ENCODE results near the gene SLC12A9.

DNA sequence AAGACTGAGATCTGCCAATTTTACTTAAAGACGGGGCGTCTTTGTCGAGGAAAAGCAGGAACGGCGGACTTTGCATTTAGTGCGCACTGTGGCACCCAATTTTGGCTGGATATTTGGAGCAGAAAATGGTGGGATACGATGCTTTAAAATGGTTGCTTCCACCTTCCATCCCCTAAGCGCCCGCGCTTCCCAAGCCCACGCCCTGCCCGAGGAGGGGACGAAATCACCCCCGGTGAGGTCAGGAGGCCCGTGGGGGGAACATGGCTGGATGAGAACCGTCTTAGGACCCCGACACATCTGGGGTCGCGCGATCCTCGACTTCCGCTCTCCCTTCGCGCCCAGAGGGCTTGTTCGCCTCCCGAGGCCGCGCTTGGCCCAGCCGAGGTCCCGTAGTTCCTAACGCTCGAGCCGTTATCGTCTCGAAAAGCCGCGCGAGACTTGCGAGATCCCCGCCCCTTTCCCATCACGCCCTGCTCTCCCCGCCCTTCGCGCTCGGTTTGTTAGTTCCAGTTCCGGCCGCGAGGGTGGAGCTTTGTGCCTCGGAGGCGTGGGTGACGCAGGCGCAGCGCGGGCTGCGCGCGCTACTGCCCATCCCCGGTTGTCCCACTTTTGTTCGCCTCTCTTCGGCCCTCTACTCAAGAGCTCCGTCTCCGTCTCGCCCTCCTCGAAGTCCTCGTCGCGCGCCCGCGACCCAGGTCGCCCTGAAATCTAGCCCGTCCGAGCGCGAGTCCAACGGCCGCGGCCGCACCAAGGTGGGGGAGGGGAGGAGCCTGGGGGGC is 22.3 kb downstream of the SLC12A9 start, which contains the start of gene SRRT:
- TF ChIP-seq, protein P1, sequence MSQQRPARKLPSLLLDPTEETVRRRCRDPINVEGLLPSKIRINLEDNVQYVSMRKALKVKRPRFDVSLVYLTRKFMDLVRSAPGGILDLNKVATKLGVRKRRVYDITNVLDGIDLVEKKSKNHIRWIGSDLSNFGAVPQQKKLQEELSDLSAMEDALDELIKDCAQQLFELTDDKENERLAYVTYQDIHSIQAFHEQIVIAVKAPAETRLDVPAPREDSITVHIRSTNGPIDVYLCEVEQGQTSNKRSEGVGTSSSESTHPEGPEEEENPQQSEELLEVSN (IDR thresholded peaks at IDR 0.05) = peak; percentile 71; the same call in 1 of the 2 replicates
- no peak for TF ChIP-seq RFX5 (IDR thresholded peaks at IDR 0.05; ENCODE audit: borderline replicate concordance, low read depth, low read length)
- TF ChIP-seq, protein P2, sequence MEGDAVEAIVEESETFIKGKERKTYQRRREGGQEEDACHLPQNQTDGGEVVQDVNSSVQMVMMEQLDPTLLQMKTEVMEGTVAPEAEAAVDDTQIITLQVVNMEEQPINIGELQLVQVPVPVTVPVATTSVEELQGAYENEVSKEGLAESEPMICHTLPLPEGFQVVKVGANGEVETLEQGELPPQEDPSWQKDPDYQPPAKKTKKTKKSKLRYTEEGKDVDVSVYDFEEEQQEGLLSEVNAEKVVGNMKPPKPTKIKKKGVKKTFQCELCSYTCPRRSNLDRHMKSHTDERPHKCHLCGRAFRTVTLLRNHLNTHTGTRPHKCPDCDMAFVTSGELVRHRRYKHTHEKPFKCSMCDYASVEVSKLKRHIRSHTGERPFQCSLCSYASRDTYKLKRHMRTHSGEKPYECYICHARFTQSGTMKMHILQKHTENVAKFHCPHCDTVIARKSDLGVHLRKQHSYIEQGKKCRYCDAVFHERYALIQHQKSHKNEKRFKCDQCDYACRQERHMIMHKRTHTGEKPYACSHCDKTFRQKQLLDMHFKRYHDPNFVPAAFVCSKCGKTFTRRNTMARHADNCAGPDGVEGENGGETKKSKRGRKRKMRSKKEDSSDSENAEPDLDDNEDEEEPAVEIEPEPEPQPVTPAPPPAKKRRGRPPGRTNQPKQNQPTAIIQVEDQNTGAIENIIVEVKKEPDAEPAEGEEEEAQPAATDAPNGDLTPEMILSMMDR (IDR thresholded peaks at IDR 0.05; ENCODE audit: control extremely low read depth in 1 of 3, insufficient read depth in 1 of 3, low read depth in 1 of 3, low read length in 3 of 3) = peak in 1 of 3 experiments; percentile 19; a peak in 1 of 4 replicates
